Endodermal cell (in vitro differentiated cells): ENCODE data around the gene LRP8. TPM values are rescaled to one million over a fixed set of nuclear protein-coding genes. Genes with fewer than 3 reads are reported as not detected.

Source experiments
- DNase-seq: peaks from one replicate; pipeline ENCODE4 v3.0.0-alpha.2; 2017
- H3K27ac ChIP-seq: 2 replicates; pipeline ENCODE4 v1.5.1; 2013; ENCODE audit warnings: mild to moderate bottlenecking, low read depth, low read length, moderate library complexity
- H3K27me3 ChIP-seq: 2 replicates; pipeline ENCODE4 v1.6.1; 2013; ENCODE audit warnings: mild to moderate bottlenecking, low read length, moderate library complexity; ENCODE audit not compliant: insufficient read depth, control insufficient read depth, poor library complexity, severe bottlenecking
- H3K36me3 ChIP-seq: 2 replicates; pipeline ENCODE4 v1.7.0; 2013; ENCODE audit warnings: mild to moderate bottlenecking, low read length, moderate library complexity; ENCODE audit not compliant: control insufficient read depth, insufficient read depth
- H3K4me1 ChIP-seq: one replicate; pipeline ENCODE4 v1.7.0; 2013; ENCODE audit warnings: low read length; ENCODE audit not compliant: control insufficient read depth, insufficient read depth
- H3K4me3 ChIP-seq: 2 replicates; pipeline ENCODE4 v1.5.1; 2013; ENCODE audit warnings: mild to moderate bottlenecking, low read length, moderate library complexity
- H3K9ac ChIP-seq: 2 replicates; pipeline ENCODE4 v1.6.1; 2013; ENCODE audit warnings: mild to moderate bottlenecking, low read length, moderate library complexity; ENCODE audit not compliant: poor library complexity, severe bottlenecking; ENCODE audit errors: extremely low read depth
- H3K9me3 ChIP-seq: 2 replicates; pipeline ENCODE4 v1.6.1; 2013; ENCODE audit warnings: mild to moderate bottlenecking, low read length, moderate library complexity; ENCODE audit not compliant: control insufficient read depth
- H3K27ac Mint-ChIP-seq: 2 replicates; pipeline ENCODE4 v1.8.0; 2020; ENCODE audit warnings: mixed read lengths
- H3K27me3 Mint-ChIP-seq: 2 replicates; pipeline ENCODE4 v1.8.0; 2021; ENCODE audit warnings: mild to moderate bottlenecking, mixed read lengths; ENCODE audit not compliant: insufficient read depth
- H3K36me3 Mint-ChIP-seq: 2 replicates; pipeline ENCODE4 v1.8.0; 2020; ENCODE audit warnings: low read depth, mixed read lengths
- H3K4me1 Mint-ChIP-seq: 2 replicates; pipeline ENCODE4 v1.8.0; 2020; ENCODE audit warnings: mixed read lengths
- H3K4me3 Mint-ChIP-seq: 2 replicates; pipeline ENCODE4 v1.8.0; 2020; ENCODE audit warnings: mild to moderate bottlenecking, moderate library complexity, mixed read lengths
- H3K9me3 Mint-ChIP-seq: 2 replicates; pipeline ENCODE4 v1.8.0; 2020; ENCODE audit warnings: mild to moderate bottlenecking, mixed read lengths
- CTCF ChIP-seq: fragments of 200-600 bp; sonication (generic); conservative IDR thresholded peaks from 2 replicates; pipeline ENCODE4 v1.5.0; 2021; ENCODE audit warnings: antibody characterized with exemption, mild to moderate bottlenecking
- WGBS, 2 experiments: methylation state at CpG; one replicate each; pipeline versions ENCODE4 v1.1.5 to v1.1.7; 2013; ENCODE audit warnings: missing lambda C conversion rate in 2 of 2, mixed read lengths in 1 of 2; ENCODE audit not compliant: insufficient coverage in 1 of 2, insufficient read length in 1 of 2; 5-methylcytosine and 5-hydroxymethylcytosine counted together
- total RNA-seq, 2 donors: library from RNA; stranded (reverse); fragmentation: NEBNext Ultra II Directional in 1 of 2; extraction: Animal tissue kit (Norgen Biotek cat#: 25700) in 1 of 2; gene quantifications; 2 replicates in 1 of 2; 3 replicates in 1 of 2; pipeline ENCODE4 v1.2.1, GENCODE V29; 2021

LRP8 gene
- total RNA-seq, 2 donors from 2014 or later = 29.1 to 39.6 TPM

GRCh38 chr1:53210954-53211353, 116.9 kb downstream of the LRP8 start:
- Histone ChIP-seq H3K27ac (no peak overlapping the region), H3K4me3 (no peak overlapping the region), H3K27me3 (no peaks in the 10 kb centered on the region), H3K9me3 (peaks cover 13% of the 10 kb centered on the region), H3K4me1 (no peaks in the 10 kb centered on the region), H3K9ac (no peak overlapping the region), H3K36me3 (peaks cover 77% of the 10 kb centered on the region)
- H3K27me3 Mint-ChIP-seq = no peaks in the 10 kb centered on the region
- no peak for TF ChIP-seq CTCF
- no peak overlapping the region for H3K27ac Mint-ChIP-seq
- no peak for DNase-seq
- H3K4me3 Mint-ChIP-seq = no peak overlapping the region
- WGBS, 2 experiments = 97% methylated on average over 8 to 11 of the region's 11 CpGs
- peaks cover 84% of the 10 kb centered on the region for H3K36me3 Mint-ChIP-seq
- no peaks in the 10 kb centered on the region for H3K4me1 Mint-ChIP-seq
- H3K9me3 Mint-ChIP-seq = peaks cover 23% of the 10 kb centered on the region

DNA sequence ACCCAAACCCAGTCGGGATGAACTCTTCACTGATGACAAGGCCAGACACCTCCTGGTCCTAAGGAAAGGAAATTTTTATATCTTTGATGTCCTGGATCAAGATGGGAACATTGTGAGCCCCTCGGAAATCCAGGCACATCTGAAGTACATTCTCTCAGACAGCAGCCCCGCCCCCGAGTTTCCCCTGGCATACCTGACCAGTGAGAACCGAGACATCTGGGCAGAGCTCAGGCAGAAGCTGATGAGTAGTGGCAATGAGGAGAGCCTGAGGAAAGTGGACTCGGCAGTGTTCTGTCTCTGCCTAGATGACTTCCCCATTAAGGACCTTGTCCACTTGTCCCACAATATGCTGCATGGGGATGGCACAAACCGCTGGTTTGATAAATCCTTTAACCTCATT, 117.5 kb downstream of the LRP8 start:
- peaks cover 80% of the 10 kb centered on the region for H3K36me3 ChIP-seq
- no peak overlapping the region for H3K4me3 Mint-ChIP-seq
- H3K36me3 Mint-ChIP-seq = peaks cover 90% of the 10 kb centered on the region
- H3K4me1 Mint-ChIP-seq = no peaks in the 10 kb centered on the region
- no peak overlapping the region for H3K9ac ChIP-seq
- no peak for TF ChIP-seq CTCF
- H3K9me3 Mint-ChIP-seq = peaks cover 29% of the 10 kb centered on the region
- no peak overlapping the region for H3K4me3 ChIP-seq
- no peaks in the 10 kb centered on the region for H3K4me1 ChIP-seq
- no peaks in the 10 kb centered on the region for H3K27me3 ChIP-seq
- WGBS, 2 experiments = 90 to 95% methylated on average over 7 of the region's 7 CpGs
- H3K9me3 ChIP-seq = peaks cover 19% of the 10 kb centered on the region
- no peak for DNase-seq
- H3K27me3 Mint-ChIP-seq = no peaks in the 10 kb centered on the region
- no peak overlapping the region for H3K27ac Mint-ChIP-seq
- no peak overlapping the region for H3K27ac ChIP-seq

- no peaks in the 10 kb centered on the region for H3K27me3 ChIP-seq
- peaks cover 89% of the 10 kb centered on the region for H3K36me3 ChIP-seq
- no peak overlapping the region for H3K9ac ChIP-seq
- H3K27ac ChIP-seq = no peak overlapping the region
- TF ChIP-seq CTCF = no peak
- H3K36me3 Mint-ChIP-seq = peaks cover 97% of the 10 kb centered on the region
- H3K27ac Mint-ChIP-seq = no peak overlapping the region
- H3K4me1 Mint-ChIP-seq = no peaks in the 10 kb centered on the region
- WGBS, 2 experiments = 100% methylated on average over 1 of the region's 1 CpG
- H3K9me3 Mint-ChIP-seq = peaks cover 51% of the 10 kb centered on the region
- no peak overlapping the region for H3K4me3 Mint-ChIP-seq
- peaks cover 43% of the 10 kb centered on the region for H3K9me3 ChIP-seq
- DNase-seq = no peak
- H3K4me1 ChIP-seq = no peaks in the 10 kb centered on the region
- no peaks in the 10 kb centered on the region for H3K27me3 Mint-ChIP-seq
- H3K4me3 ChIP-seq = no peak overlapping the region
Measured at GRCh38 chr1:53207726-53208125, 120.1 kb downstream of the LRP8 start.
